ENCODE results near the gene GAPVD1.

The GAPVD1 gene

DNA sequence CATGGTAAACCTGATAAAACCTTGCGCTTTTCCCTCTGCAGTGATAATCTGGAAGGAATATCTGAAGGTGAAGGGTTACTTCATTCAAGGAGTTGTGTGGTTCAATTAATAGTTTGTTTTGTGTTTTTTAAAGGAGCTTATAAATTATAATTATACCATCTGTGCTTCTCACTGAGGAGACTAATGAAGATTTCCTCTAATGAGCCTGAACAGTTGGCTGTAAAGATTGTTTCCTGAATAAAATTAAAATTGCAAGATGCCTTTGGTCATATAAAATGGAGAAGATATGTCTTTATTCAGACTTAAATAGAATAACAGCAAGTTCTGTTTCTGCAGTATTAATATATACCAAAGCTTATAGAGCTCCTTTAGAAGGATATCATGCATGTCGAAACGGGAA lies 59.9 kb downstream of the GAPVD1 start:
- DNase-seq, result no peak
- Histone ChIP-seq H3K4me3 (ENCODE audit: low read depth, low read length) (no peak overlapping the region), H2BK5ac (ENCODE audit: low read depth, low read length, poor library complexity) (no peak overlapping the region), H3K9me3 (ENCODE audit: insufficient read depth, low read depth, low read length) (no peaks in the 10 kb centered on the region), H3K18ac (ENCODE audit: low read length) (no peak overlapping the region), H2AFZ (ENCODE audit: insufficient read depth, low read length, poor library complexity) (no peak overlapping the region), H2AK5ac (ENCODE audit: low read length) (no peak overlapping the region), H3K23ac (ENCODE audit: low read length) (no peak overlapping the region), H4K91ac (ENCODE audit: low read depth, low read length) (no peak overlapping the region), H3K14ac (ENCODE audit: low read length) (no peak overlapping the region), H4K12ac (ENCODE audit: low read depth, low read length) (no peak overlapping the region), H3K27ac (ENCODE audit: low read depth, low read length) (no peak overlapping the region), H3K4ac (ENCODE audit: low read depth, low read length) (no peak overlapping the region), H3K79me1 (ENCODE audit: low read length) (no peaks in the 10 kb centered on the region), H3K4me1 (ENCODE audit: control insufficient read depth in 1 of 2, insufficient read depth in 2 of 2, low read length in 2 of 2) (no peaks in the 10 kb centered on the region), H2BK120ac (ENCODE audit: insufficient read depth, low read length, poor library complexity) (no peak overlapping the region), H3K79me2 (ENCODE audit: control insufficient read depth, insufficient read depth, low read length, poor library complexity) (no peaks in the 10 kb centered on the region), H3K36me3 (ENCODE audit: control insufficient read depth in 1 of 2, insufficient read depth in 2 of 2, low read length in 2 of 2) (peaks cover 11 to 15% of the 10 kb centered on the region in 2 experiments), H3K9ac (ENCODE audit: low read length) (no peak overlapping the region), H3K27me3 (ENCODE audit: insufficient read depth, low read length) (no peaks in the 10 kb centered on the region), H2BK12ac (ENCODE audit: low read length) (no peak overlapping the region), H4K8ac (ENCODE audit: low read depth, low read length) (no peak overlapping the region), H3K4me2 (ENCODE audit: low read length) (no peak overlapping the region)
- whole genome bisulfite sequencing (ENCODE audit: extremely low coverage, insufficient coverage, insufficient read length), result no CpG with 5 or more reads among the region's 3 CpGs

GRCh38 chr9:125323615-125324014 lies 62.0 kb downstream of the GAPVD1 start:
- no peak overlapping the region for H2AK5ac ChIP-seq (ENCODE audit: low read length)
- H2BK12ac ChIP-seq (ENCODE audit: low read length), result no peak overlapping the region
- H3K9me3 ChIP-seq (ENCODE audit: insufficient read depth, low read depth, low read length), result no peaks in the 10 kb centered on the region
- H3K9ac ChIP-seq (ENCODE audit: low read length), result no peak overlapping the region
- no peak overlapping the region for H4K91ac ChIP-seq (ENCODE audit: low read depth, low read length)
- no peak overlapping the region for H3K4me3 ChIP-seq (ENCODE audit: low read depth, low read length)
- H3K36me3 ChIP-seq (ENCODE audit: control insufficient read depth in 1 of 2, insufficient read depth in 2 of 2, low read length in 2 of 2), result peaks cover 10% of the 10 kb centered on the region in 2 experiments
- H4K12ac ChIP-seq (ENCODE audit: low read depth, low read length), result no peak overlapping the region
- H3K79me2 ChIP-seq (ENCODE audit: control insufficient read depth, insufficient read depth, low read length, poor library complexity), result no peaks in the 10 kb centered on the region
- H3K27me3 ChIP-seq (ENCODE audit: insufficient read depth, low read length), result no peaks in the 10 kb centered on the region
- no peak overlapping the region for H2BK5ac ChIP-seq (ENCODE audit: low read depth, low read length, poor library complexity)
- no peak overlapping the region for H2BK120ac ChIP-seq (ENCODE audit: insufficient read depth, low read length, poor library complexity)
- H2AFZ ChIP-seq (ENCODE audit: insufficient read depth, low read length, poor library complexity), result no peak overlapping the region
- no peaks in the 10 kb centered on the region for H3K4me1 ChIP-seq (ENCODE audit: control insufficient read depth in 1 of 2, insufficient read depth in 2 of 2, low read length in 2 of 2)
- no peak overlapping the region for H3K4ac ChIP-seq (ENCODE audit: low read depth, low read length)
- no peaks in the 10 kb centered on the region for H3K79me1 ChIP-seq (ENCODE audit: low read length)
- H3K14ac ChIP-seq (ENCODE audit: low read length), result no peak overlapping the region
- H3K23ac ChIP-seq (ENCODE audit: low read length), result no peak overlapping the region
- H4K8ac ChIP-seq (ENCODE audit: low read depth, low read length), result no peak overlapping the region
- no peak overlapping the region for H3K18ac ChIP-seq (ENCODE audit: low read length)
- H3K4me2 ChIP-seq (ENCODE audit: low read length), result no peak overlapping the region
- WGBS (ENCODE audit: extremely low coverage, insufficient coverage, insufficient read length), result no CpG with 5 or more reads among the region's 1 CpG
- DNase-seq, result no peak
- H3K27ac ChIP-seq (ENCODE audit: low read depth, low read length), result no peak overlapping the region

DNA sequence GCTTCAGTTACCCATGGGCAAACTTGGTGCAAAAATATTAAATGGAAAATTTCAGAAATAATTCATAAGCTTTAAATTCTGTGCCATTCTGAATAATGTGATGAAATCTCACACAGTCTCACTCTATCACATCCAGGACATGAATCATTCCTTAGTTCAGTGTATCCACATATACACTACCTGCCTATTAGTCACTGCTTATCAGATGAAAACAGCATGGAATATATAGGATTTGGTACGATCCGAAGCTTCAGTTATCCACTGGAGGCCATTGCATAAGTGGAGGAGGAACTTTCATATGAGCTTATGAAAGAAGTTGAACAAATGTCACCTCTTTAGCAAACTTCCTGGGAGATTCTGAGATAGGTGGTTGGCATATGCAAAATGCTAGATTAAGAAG lies 64.2 kb downstream of the GAPVD1 start:
- Histone ChIP-seq H3K23ac (ENCODE audit: low read length) (no peak overlapping the region), H3K36me3 (ENCODE audit: control insufficient read depth in 1 of 2, insufficient read depth in 2 of 2, low read length in 2 of 2) (peaks cover 12 to 16% of the 10 kb centered on the region in 2 experiments), H4K8ac (ENCODE audit: low read depth, low read length) (no peak overlapping the region), H4K12ac (ENCODE audit: low read depth, low read length) (no peak overlapping the region), H2BK12ac (ENCODE audit: low read length) (no peak overlapping the region), H3K18ac (ENCODE audit: low read length) (no peak overlapping the region), H3K79me1 (ENCODE audit: low read length) (no peaks in the 10 kb centered on the region), H3K27ac (ENCODE audit: low read depth, low read length) (no peak overlapping the region), H3K79me2 (ENCODE audit: control insufficient read depth, insufficient read depth, low read length, poor library complexity) (no peaks in the 10 kb centered on the region), H3K14ac (ENCODE audit: low read length) (no peak overlapping the region), H2BK5ac (ENCODE audit: low read depth, low read length, poor library complexity) (no peak overlapping the region), H3K27me3 (ENCODE audit: insufficient read depth, low read length) (no peaks in the 10 kb centered on the region), H3K4me2 (ENCODE audit: low read length) (no peak overlapping the region), H3K4me1 (ENCODE audit: control insufficient read depth in 1 of 2, insufficient read depth in 2 of 2, low read length in 2 of 2) (no peaks in the 10 kb centered on the region), H2BK120ac (ENCODE audit: insufficient read depth, low read length, poor library complexity) (no peak overlapping the region), H2AFZ (ENCODE audit: insufficient read depth, low read length, poor library complexity) (no peak overlapping the region), H3K9ac (ENCODE audit: low read length) (no peak overlapping the region), H3K9me3 (ENCODE audit: insufficient read depth, low read depth, low read length) (no peaks in the 10 kb centered on the region), H2AK5ac (ENCODE audit: low read length) (no peak overlapping the region), H3K4ac (ENCODE audit: low read depth, low read length) (no peak overlapping the region), H3K4me3 (ENCODE audit: low read depth, low read length) (no peak overlapping the region), H4K91ac (ENCODE audit: low read depth, low read length) (no peak overlapping the region)
- WGBS (ENCODE audit: extremely low coverage, insufficient coverage, insufficient read length), result no CpG with 5 or more reads among the region's 2 CpGs
- peak in 1 of 2 donors; percentile 12 for DNase-seq

- Histone ChIP-seq H2BK12ac (ENCODE audit: low read length) (no peak overlapping the region), H2BK120ac (ENCODE audit: insufficient read depth, low read length, poor library complexity) (no peak overlapping the region), H3K27ac (ENCODE audit: low read depth, low read length) (no peak overlapping the region), H3K9me3 (ENCODE audit: insufficient read depth, low read depth, low read length) (no peaks in the 10 kb centered on the region), H2AK5ac (ENCODE audit: low read length) (no peak overlapping the region), H3K27me3 (ENCODE audit: insufficient read depth, low read length) (no peaks in the 10 kb centered on the region), H4K8ac (ENCODE audit: low read depth, low read length) (no peak overlapping the region), H4K91ac (ENCODE audit: low read depth, low read length) (no peak overlapping the region), H3K79me1 (ENCODE audit: low read length) (no peaks in the 10 kb centered on the region), H3K79me2 (ENCODE audit: control insufficient read depth, insufficient read depth, low read length, poor library complexity) (no peaks in the 10 kb centered on the region), H3K9ac (ENCODE audit: low read length) (no peak overlapping the region), H2AFZ (ENCODE audit: insufficient read depth, low read length, poor library complexity) (no peak overlapping the region), H3K4me1 (ENCODE audit: control insufficient read depth in 1 of 2, insufficient read depth in 2 of 2, low read length in 2 of 2) (no peaks in the 10 kb centered on the region), H3K4me2 (ENCODE audit: low read length) (no peak overlapping the region), H3K23ac (ENCODE audit: low read length) (no peak overlapping the region), H3K14ac (ENCODE audit: low read length) (no peak overlapping the region), H3K36me3 (ENCODE audit: control insufficient read depth in 1 of 2, insufficient read depth in 2 of 2, low read length in 2 of 2) (peaks cover 19 to 24% of the 10 kb centered on the region in 2 experiments), H4K12ac (ENCODE audit: low read depth, low read length) (no peak overlapping the region), H3K4me3 (ENCODE audit: low read depth, low read length) (no peak overlapping the region), H3K18ac (ENCODE audit: low read length) (no peak overlapping the region), H2BK5ac (ENCODE audit: low read depth, low read length, poor library complexity) (no peak overlapping the region), H3K4ac (ENCODE audit: low read depth, low read length) (no peak overlapping the region)
- no peak for DNase-seq
Observed at GRCh38 chr9:125329978-125330377, 68.4 kb downstream of the GAPVD1 start.
